GM12872 (cell line): ENCODE data around the gene SLC9A9.

Experiments used
- TF ChIP-seq, protein P1 (sequence below): IDR thresholded peaks from 3 replicates; pipeline ENCODE4 v1.5.1; 2011; ENCODE audit warnings: low read depth, mild to moderate bottlenecking, low read length, moderate library complexity; ENCODE audit not compliant: insufficient read depth

SLC9A9 gene

GRCh38 chr3:143337387-143337786 lies 510.9 kb downstream of the SLC9A9 start:
- TF ChIP-seq, protein P1, sequence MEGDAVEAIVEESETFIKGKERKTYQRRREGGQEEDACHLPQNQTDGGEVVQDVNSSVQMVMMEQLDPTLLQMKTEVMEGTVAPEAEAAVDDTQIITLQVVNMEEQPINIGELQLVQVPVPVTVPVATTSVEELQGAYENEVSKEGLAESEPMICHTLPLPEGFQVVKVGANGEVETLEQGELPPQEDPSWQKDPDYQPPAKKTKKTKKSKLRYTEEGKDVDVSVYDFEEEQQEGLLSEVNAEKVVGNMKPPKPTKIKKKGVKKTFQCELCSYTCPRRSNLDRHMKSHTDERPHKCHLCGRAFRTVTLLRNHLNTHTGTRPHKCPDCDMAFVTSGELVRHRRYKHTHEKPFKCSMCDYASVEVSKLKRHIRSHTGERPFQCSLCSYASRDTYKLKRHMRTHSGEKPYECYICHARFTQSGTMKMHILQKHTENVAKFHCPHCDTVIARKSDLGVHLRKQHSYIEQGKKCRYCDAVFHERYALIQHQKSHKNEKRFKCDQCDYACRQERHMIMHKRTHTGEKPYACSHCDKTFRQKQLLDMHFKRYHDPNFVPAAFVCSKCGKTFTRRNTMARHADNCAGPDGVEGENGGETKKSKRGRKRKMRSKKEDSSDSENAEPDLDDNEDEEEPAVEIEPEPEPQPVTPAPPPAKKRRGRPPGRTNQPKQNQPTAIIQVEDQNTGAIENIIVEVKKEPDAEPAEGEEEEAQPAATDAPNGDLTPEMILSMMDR: no peak

DNA sequence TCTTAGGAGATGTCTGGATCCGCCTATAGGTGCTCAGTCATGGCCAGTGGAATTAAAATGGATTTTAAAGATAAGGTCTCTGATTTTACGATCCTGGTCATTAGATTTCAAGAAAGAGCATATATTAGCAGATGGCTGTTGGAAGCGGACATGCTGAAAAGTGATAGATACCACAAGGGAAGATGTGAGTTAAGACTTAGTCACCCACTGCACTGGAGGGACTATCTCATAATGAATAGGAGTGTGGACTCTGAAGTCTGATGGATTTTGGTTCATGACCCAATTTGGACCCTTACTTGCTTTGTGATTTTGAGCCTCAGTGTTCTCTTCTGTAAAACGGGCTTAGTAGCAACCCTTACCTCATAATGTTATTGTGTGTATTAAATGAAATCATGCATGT lies 514.0 kb downstream of the SLC9A9 start:
- TF ChIP-seq, protein P1: no peak

- TF ChIP-seq, protein P1: no peak
Observed at GRCh38 chr3:143333367-143333766, 514.9 kb downstream of the SLC9A9 start.

DNA sequence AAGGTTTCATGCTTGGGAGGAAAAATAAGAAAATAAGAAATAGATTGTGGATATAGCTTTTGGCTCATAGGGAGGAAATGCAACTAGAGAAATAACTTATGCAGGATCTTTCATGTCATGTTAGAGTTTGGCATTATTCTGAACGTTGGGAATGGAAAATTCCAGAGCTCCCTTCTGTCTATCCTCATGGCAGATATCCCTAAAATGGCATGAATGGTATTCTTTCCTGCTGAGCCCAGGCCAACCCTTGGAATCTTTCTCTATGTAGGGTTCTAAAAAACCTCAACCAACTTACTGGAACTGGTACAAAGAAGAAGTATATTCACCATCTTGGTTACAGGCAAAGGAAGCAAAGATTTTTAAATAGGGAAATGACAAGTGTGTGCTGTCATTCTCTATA lies 516.2 kb downstream of the SLC9A9 start:
- TF ChIP-seq, protein P1: no peak

GRCh38 chr3:143331350-143331749 lies 516.9 kb downstream of the SLC9A9 start:
- TF ChIP-seq, protein P1: no peak

GRCh38 chr3:143330296-143330868 lies 517.9 kb downstream of the SLC9A9 start:
- TF ChIP-seq, protein P1: no peak

DNA sequence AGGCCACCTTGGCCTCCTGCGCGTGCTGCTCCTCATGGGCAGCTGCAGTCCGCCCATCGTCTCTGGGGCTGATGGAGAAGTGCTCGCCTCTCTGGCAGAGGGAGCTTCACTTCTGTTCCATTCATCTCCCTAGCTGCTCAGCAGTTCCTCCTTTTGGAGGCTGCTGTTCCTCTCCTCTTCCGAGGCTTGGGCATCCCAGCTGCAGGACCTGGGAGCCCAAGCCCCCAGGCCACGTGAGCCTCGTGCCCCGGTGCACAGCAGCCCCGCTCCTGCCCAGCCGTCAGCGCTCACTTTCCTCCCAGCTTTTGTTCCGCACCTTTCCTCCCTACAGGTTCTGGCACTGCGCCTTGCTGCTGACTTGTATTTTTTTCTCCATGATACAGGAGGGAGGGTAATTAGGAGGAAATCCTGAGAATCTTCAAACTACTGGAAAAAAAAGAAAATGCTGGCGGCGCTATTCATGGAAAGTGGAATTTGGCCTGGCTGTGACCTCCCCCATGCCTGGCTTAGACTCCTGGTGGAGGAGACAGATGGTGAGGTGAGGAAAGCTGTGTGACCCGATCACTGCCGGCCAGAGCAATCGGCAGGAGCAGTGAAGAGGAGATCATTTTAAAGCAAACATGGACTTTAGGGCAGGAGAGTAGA lies 518.6 kb downstream of the SLC9A9 start:
- TF ChIP-seq, protein P1: no peak
